Ovary (tissue), 3 donors: ENCODE results near the gene ELL2.

ENCODE experiments used
- CTCF ChIP-seq, 3 donors: fragments of 450-650 bp in 2 of 3; fragments of 200-600 bp in 1 of 3; IDR thresholded peaks; one replicate each; pipeline versions ENCODE4 v1.5.1 to v1.8.0; 2016 to 2022; ENCODE audit warnings: antibody characterized with exemption in 3 of 3, mild to moderate bottlenecking in 1 of 3
- EP300 ChIP-seq: sonication (generic); formaldehyde crosslinking; IDR thresholded peaks from one replicate; pipeline ENCODE4 v1.6.1; 2017; ENCODE audit warnings: antibody characterized with exemption
- donor health status: DM: no; HTN: no; CAD: no.

- no peak for TF ChIP-seq EP300
- TF ChIP-seq CTCF (IDR thresholded peaks at IDR 0.05): no peak
These were observed 77.7 kb downstream of the ELL2 start for GRCh38 chr5:95884017-95884325.
